ENCODE measurements around the gene FRMPD2. TPM values are rescaled to one million over a fixed set of nuclear protein-coding genes. Genes with fewer than 3 reads are reported as not detected.

Gene FRMPD2
- total and polyA plus RNA-seq, 4 donors: 0.28 TPM; not detected in 3

- TF ChIP-seq ZBTB33 (IDR thresholded peaks at IDR 0.05) (no peak), FOXA2 (IDR thresholded peaks at IDR 0.05) (no peak), NR2F2 (IDR thresholded peaks at IDR 0.05) (no peak), GABPA (IDR thresholded peaks at IDR 0.05 in 1 of 2, conservative IDR thresholded peaks at IDR 0.05 in 1 of 2) (no peak), HNF4A (conservative IDR thresholded peaks at IDR 0.05) (no peak), HNF4G (IDR thresholded peaks at IDR 0.05) (no peak), FOXA1 (IDR thresholded peaks at IDR 0.05) (no peak), RXRA (IDR thresholded peaks at IDR 0.05) (no peak), JUND (IDR thresholded peaks at IDR 0.05) (no peak), TAF1 (conservative IDR thresholded peaks at IDR 0.05) (no peak)
- TF ChIP-seq, protein P1, sequence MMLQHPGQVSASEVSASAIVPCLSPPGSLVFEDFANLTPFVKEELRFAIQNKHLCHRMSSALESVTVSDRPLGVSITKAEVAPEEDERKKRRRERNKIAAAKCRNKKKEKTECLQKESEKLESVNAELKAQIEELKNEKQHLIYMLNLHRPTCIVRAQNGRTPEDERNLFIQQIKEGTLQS (IDR thresholded peaks at IDR 0.05): no peak
These were observed 42.7 kb downstream of the FRMPD2 start (continued) for GRCh38 chr10:48231699-48232315.

- no peak for TF ChIP-seq RXRA (IDR thresholded peaks at IDR 0.05)
- no peak for TF ChIP-seq FOXA2 (IDR thresholded peaks at IDR 0.05)
- no peak for TF ChIP-seq REST (IDR thresholded peaks at IDR 0.05)
- TF ChIP-seq, protein P1 (IDR thresholded peaks at IDR 0.05): no peak
- no peak for TF ChIP-seq ZBTB33 (IDR thresholded peaks at IDR 0.05)
- TF ChIP-seq YY1 (IDR thresholded peaks at IDR 0.05): no peak
- no peak for TF ChIP-seq TAF1 (conservative IDR thresholded peaks at IDR 0.05)
- TF ChIP-seq EGR1 (IDR thresholded peaks at IDR 0.05; ENCODE audit: low read depth in 2 of 2): no peak
- no peak for TF ChIP-seq GABPA (IDR thresholded peaks at IDR 0.05 in 1 of 2, conservative IDR thresholded peaks at IDR 0.05 in 1 of 2)
- TF ChIP-seq HNF4G (IDR thresholded peaks at IDR 0.05): no peak
- TF ChIP-seq NR2F2 (IDR thresholded peaks at IDR 0.05): no peak
- no peak overlapping the region for H3K4me3 ChIP-seq (ENCODE audit: low read depth in 1 of 3, low read length in 3 of 3)
- no peaks in the 10 kb centered on the region for H3K36me3 ChIP-seq (ENCODE audit: control insufficient read depth in 4 of 4, insufficient read depth in 3 of 4, low read depth in 1 of 4, low read length in 3 of 4)
- H3K27ac ChIP-seq (ENCODE audit: low read depth in 1 of 2, low read length in 2 of 2): no peak overlapping the region
- peak; percentile 23 for DNase-seq (ENCODE audit: low spot score)
- H3K9me3 ChIP-seq (ENCODE audit: control insufficient read depth in 4 of 4, low read length in 3 of 4): no peaks in the 10 kb centered on the region
- no peaks in the 10 kb centered on the region for H3K27me3 ChIP-seq (ENCODE audit: control insufficient read depth in 4 of 4, insufficient read depth in 4 of 4, low read length in 3 of 4)
- no peak overlapping the region for H3K9ac ChIP-seq (ENCODE audit: low read depth in 1 of 2, low read length in 2 of 2)
- no peaks in the 10 kb centered on the region for H3K4me1 ChIP-seq (ENCODE audit: control insufficient read depth in 4 of 4, insufficient read depth in 4 of 4, low read length in 3 of 4)
- 89% methylated on average over 2 of the region's 2 CpGs for WGBS
These were observed 43.3 kb downstream of the FRMPD2 start for GRCh38 chr10:48231178-48231577.
